GM23338 (cell line): ENCODE results near the gene OOSP3. TPM values are rescaled to one million over a fixed set of nuclear protein-coding genes. Genes with fewer than 3 reads are reported as not detected.

Source experiments
- ATAC-seq: fragments of 200-7000 bp; cut with Tn5 transposase; 3 replicates; pipeline ENCODE4 v1.9.1; 2020
- DNase-seq: peaks from one replicate; pipeline ENCODE4 v3.0.0-alpha.2; 2015; ENCODE audit warnings: low spot score
- H2AFZ ChIP-seq: fragments of 200-600 bp; sonication (generic); 2 replicates; pipeline ENCODE4 v1.8.0; 2016; ENCODE audit warnings: antibody characterized with exemption, mild to moderate bottlenecking, moderate library complexity
- H3F3A ChIP-seq: fragments of 200-600 bp; sonication (generic); replicated peaks from 2 replicates; pipeline ENCODE4 v1.8.0; 2017; ENCODE audit warnings: antibody characterized with exemption, mixed run types, low read depth
- H3K27ac ChIP-seq: fragments of 200-600 bp; sonication (generic); 2 replicates; pipeline ENCODE4 v1.6.1; 2016; ENCODE audit warnings: low read depth
- H3K27me3 ChIP-seq: fragments of 200-600 bp; sonication (generic); 2 replicates; pipeline ENCODE4 v1.8.0; 2016; ENCODE audit warnings: mild to moderate bottlenecking, mixed run types, moderate library complexity; ENCODE audit not compliant: insufficient read depth
- H3K36me3 ChIP-seq: fragments of 200-600 bp; sonication (generic); 2 replicates; pipeline ENCODE4 v1.8.0; 2016; ENCODE audit warnings: mild to moderate bottlenecking; ENCODE audit not compliant: insufficient read depth
- H3K4me1 ChIP-seq: fragments of 200-600 bp; sonication (generic); 2 replicates; pipeline ENCODE4 v1.8.0; 2016; ENCODE audit warnings: mild to moderate bottlenecking, moderate library complexity; ENCODE audit not compliant: insufficient read depth
- H3K4me2 ChIP-seq: fragments of 200-600 bp; sonication (generic); 2 replicates; pipeline ENCODE4 v1.7.1; 2017; ENCODE audit warnings: mixed run types
- H3K4me3 ChIP-seq: fragments of 200-600 bp; sonication (generic); 2 replicates; pipeline ENCODE4 v1.6.1; 2016; ENCODE audit warnings: mixed run types
- H3K79me2 ChIP-seq: fragments of 200-600 bp; sonication (generic); replicated peaks from 2 replicates; pipeline ENCODE4 v1.8.0; 2017; ENCODE audit warnings: mild to moderate bottlenecking; ENCODE audit not compliant: insufficient read depth
- H3K9me2 ChIP-seq: fragments of 200-600 bp; sonication (generic); 2 replicates; pipeline ENCODE4 v1.8.0; 2017; ENCODE audit not compliant: insufficient read depth
- H4K20me1 ChIP-seq: fragments of 200-600 bp; sonication (generic); replicated peaks from 2 replicates; pipeline ENCODE4 v1.8.0; 2017; ENCODE audit warnings: mild to moderate bottlenecking; ENCODE audit not compliant: insufficient read depth
- H3K27ac Mint-ChIP-seq: 2 replicates; pipeline ENCODE4 v1.8.0; 2020; ENCODE audit warnings: inconsistent platforms, mild to moderate bottlenecking, moderate library complexity, mixed read lengths
- H3K27me3 Mint-ChIP-seq: 3 replicates; pipeline ENCODE4 v1.8.0; 2022; ENCODE audit warnings: low read depth, mild to moderate bottlenecking, moderate library complexity, mixed read lengths, inconsistent platforms; ENCODE audit not compliant: insufficient read depth, poor library complexity
- H3K36me3 Mint-ChIP-seq: 3 replicates; pipeline ENCODE4 v1.8.0; 2021; ENCODE audit warnings: low read depth, mild to moderate bottlenecking, inconsistent platforms, moderate library complexity, mixed read lengths
- H3K4me1 Mint-ChIP-seq: 3 replicates; pipeline ENCODE4 v1.8.0; 2020; ENCODE audit warnings: mild to moderate bottlenecking, inconsistent platforms, mixed read lengths
- H3K4me3 Mint-ChIP-seq: 3 replicates; pipeline ENCODE4 v1.8.0; 2021; ENCODE audit warnings: moderate library complexity, mild to moderate bottlenecking, inconsistent platforms, mixed read lengths
- H3K9me3 Mint-ChIP-seq: 3 replicates; pipeline ENCODE4 v1.8.0; 2020; ENCODE audit warnings: moderate library complexity, mild to moderate bottlenecking, inconsistent platforms, mixed read lengths
- CREB1 ChIP-seq: fragments of 250-450 bp; sonication (Bioruptor Pico); IDR thresholded peaks from 2 replicates; pipeline ENCODE4 v1.5.0; 2020; ENCODE audit warnings: low read depth, mild to moderate bottlenecking, moderate library complexity
- EZH2phosphoT487 ChIP-seq: fragments of 200-600 bp; sonication (generic); IDR thresholded peaks from one replicate; pipeline ENCODE4 v1.8.1; 2018; ENCODE audit warnings: antibody characterized with exemption; ENCODE audit not compliant: unreplicated experiment
- JUNB ChIP-seq: IDR thresholded peaks from one replicate; pipeline ENCODE4 v1.6.1; 2016; ENCODE audit warnings: antibody characterized with exemption; ENCODE audit not compliant: unreplicated experiment
- POLR2AphosphoS5 ChIP-seq: IDR thresholded peaks from 2 replicates; pipeline ENCODE4 v1.6.1; 2016; ENCODE audit warnings: antibody characterized with exemption, low read depth
- STAT1 ChIP-seq: IDR thresholded peaks from one replicate; pipeline ENCODE4 v1.6.1; 2016; ENCODE audit warnings: antibody characterized with exemption; ENCODE audit not compliant: unreplicated experiment
- ZNF114 ChIP-seq: fragments of 250-450 bp; sonication (Bioruptor Pico); IDR thresholded peaks from 2 replicates; pipeline ENCODE4 v1.5.0; 2020; ENCODE audit warnings: mild to moderate bottlenecking, moderate library complexity
- polyA plus RNA-seq: library from polyadenylated mRNA; unstranded; fragments of >200 nt; fragmentation: Nextera tagmentation; extraction: Ambion mirVana; gene quantifications from 2 replicates; pipeline ENCODE4 v1.2.1, GENCODE V29; 2016
- total RNA-seq: library from RNA; depleted of rRNA; stranded (reverse); fragments of >200 nt; shearing (Covaris generic); gene quantifications from 2 replicates; pipeline ENCODE4 v1.2.3, GENCODE V29; 2014
- TF ChIP-seq, protein P1 (sequence below): fragments of 250-450 bp; sonication (Bioruptor Pico); IDR thresholded peaks from 2 replicates; pipeline ENCODE4 v1.5.0; 2020; ENCODE audit warnings: mild to moderate bottlenecking, moderate library complexity
- TF ChIP-seq, protein P2 (sequence below): IDR thresholded peaks from 2 replicates; pipeline ENCODE4 v1.6.1; 2016; ENCODE audit warnings: antibody characterized with exemption

Gene OOSP3
- total and polyA plus RNA-seq, 2 experiments from 2014 or later: not detected

DNA sequence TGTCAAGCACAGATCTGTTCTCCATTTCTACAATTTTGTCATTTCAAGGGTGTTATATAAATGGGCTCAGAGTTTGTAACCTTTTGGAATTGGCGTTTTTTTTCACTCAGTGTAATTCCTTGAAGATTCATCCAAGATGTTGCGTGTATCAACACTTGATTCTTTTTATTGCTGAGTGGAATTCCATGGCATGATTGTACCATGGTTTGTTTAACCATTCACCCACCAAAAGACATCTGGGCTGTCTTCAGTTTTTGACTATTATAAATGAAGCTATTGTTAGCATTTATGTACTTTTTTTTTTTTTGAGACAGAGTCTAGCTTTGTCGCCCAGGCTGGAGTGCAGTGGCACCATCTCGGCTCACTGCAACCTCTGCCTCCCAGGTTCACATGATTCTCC is 62.5 kb downstream of the OOSP3 start (continued):
- TF ChIP-seq EZH2phosphoT487 (no peak), POLR2AphosphoS5 (no peak), STAT1 (no peak)
- TF ChIP-seq, protein P1, sequence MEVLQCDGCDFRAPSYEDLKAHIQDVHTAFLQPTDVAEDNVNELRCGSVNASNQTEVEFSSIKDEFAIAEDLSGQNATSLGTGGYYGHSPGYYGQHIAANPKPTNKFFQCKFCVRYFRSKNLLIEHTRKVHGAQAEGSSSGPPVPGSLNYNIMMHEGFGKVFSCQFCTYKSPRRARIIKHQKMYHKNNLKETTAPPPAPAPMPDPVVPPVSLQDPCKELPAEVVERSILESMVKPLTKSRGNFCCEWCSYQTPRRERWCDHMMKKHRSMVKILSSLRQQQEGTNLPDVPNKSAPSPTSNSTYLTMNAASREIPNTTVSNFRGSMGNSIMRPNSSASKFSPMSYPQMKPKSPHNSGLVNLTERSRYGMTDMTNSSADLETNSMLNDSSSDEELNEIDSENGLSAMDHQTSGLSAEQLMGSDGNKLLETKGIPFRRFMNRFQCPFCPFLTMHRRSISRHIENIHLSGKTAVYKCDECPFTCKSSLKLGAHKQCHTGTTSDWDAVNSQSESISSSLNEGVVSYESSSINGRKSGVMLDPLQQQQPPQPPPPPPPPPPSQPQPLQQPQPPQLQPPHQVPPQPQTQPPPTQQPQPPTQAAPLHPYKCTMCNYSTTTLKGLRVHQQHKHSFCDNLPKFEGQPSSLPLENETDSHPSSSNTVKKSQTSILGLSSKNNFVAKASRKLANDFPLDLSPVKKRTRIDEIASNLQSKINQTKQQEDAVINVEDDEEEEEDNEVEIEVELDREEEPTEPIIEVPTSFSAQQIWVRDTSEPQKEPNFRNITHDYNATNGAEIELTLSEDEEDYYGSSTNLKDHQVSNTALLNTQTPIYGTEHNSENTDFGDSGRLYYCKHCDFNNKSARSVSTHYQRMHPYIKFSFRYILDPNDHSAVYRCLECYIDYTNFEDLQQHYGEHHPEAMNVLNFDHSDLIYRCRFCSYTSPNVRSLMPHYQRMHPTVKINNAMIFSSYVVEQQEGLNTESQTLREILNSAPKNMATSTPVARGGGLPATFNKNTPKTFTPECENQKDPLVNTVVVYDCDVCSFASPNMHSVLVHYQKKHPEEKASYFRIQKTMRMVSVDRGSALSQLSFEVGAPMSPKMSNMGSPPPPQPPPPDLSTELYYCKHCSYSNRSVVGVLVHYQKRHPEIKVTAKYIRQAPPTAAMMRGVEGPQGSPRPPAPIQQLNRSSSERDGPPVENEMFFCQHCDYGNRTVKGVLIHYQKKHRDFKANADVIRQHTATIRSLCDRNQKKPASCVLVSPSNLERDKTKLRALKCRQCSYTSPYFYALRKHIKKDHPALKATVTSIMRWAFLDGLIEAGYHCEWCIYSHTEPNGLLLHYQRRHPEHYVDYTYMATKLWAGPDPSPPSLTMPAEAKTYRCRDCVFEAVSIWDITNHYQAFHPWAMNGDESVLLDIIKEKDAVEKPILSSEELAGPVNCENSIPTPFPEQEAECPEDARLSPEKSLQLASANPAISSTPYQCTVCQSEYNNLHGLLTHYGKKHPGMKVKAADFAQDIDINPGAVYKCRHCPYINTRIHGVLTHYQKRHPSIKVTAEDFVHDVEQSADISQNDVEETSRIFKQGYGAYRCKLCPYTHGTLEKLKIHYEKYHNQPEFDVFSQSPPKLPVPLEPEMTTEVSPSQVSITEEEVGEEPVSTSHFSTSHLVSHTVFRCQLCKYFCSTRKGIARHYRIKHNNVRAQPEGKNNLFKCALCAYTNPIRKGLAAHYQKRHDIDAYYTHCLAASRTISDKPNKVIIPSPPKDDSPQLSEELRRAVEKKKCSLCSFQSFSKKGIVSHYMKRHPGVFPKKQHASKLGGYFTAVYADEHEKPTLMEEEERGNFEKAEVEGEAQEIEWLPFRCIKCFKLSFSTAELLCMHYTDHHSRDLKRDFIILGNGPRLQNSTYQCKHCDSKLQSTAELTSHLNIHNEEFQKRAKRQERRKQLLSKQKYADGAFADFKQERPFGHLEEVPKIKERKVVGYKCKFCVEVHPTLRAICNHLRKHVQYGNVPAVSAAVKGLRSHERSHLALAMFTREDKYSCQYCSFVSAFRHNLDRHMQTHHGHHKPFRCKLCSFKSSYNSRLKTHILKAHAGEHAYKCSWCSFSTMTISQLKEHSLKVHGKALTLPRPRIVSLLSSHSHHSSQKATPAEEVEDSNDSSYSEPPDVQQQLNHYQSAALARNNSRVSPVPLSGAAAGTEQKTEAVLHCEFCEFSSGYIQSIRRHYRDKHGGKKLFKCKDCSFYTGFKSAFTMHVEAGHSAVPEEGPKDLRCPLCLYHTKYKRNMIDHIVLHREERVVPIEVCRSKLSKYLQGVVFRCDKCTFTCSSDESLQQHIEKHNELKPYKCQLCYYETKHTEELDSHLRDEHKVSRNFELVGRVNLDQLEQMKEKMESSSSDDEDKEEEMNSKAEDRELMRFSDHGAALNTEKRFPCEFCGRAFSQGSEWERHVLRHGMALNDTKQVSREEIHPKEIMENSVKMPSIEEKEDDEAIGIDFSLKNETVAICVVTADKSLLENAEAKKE (CRISPR knock-in tag): no peak

DNA sequence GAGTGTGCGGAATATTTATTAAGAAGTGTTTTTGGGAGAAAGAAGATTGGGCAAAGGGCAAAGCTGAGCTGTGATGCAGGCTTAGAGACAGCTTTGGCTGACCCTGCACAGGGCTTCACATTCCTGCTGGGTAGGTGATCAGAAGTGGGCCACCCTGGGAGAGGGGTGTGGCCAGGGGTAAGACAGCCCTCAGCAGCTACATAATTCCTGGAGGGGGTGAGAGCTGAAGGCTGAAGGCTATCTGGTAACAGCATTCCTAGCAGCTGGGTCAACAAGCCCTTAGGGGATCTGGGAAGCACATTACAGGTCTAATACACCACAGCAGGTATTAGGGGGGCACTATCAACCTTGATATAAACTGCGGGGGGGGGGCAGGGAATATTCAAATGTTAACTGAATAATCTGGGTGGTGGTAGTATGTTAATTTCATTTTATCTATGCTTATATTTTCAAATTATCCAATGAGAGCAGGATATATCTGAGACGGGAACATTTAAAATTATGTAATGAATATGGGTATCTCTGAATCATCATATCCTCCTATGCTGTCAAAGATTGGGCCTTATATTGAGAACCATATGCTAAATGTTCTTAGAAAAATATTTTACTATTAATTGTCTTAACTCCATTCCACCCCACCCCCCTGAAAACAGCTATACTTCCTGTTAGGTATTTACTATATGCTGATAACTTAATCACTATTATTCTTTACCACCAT is 65.6 kb downstream of the OOSP3 start:
- no peak for TF ChIP-seq EZH2phosphoT487
- TF ChIP-seq, protein P2, sequence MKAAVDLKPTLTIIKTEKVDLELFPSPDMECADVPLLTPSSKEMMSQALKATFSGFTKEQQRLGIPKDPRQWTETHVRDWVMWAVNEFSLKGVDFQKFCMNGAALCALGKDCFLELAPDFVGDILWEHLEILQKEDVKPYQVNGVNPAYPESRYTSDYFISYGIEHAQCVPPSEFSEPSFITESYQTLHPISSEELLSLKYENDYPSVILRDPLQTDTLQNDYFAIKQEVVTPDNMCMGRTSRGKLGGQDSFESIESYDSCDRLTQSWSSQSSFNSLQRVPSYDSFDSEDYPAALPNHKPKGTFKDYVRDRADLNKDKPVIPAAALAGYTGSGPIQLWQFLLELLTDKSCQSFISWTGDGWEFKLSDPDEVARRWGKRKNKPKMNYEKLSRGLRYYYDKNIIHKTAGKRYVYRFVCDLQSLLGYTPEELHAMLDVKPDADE: no peak
- TF ChIP-seq CREB1 (CRISPR knock-in tag): no peak
- TF ChIP-seq POLR2AphosphoS5: no peak
- TF ChIP-seq, protein P1 (CRISPR knock-in tag): no peak
- TF ChIP-seq JUNB: no peak
- TF ChIP-seq ZNF114 (CRISPR knock-in tag): no peak
- H3K9me3 Mint-ChIP-seq: no peaks in the 10 kb centered on the region; the same call in 2 of the 3 replicates
- H3K27me3 ChIP-seq: no peaks in the 10 kb centered on the region
- H3F3A ChIP-seq: no peaks in the 10 kb centered on the region
- H3K4me3 Mint-ChIP-seq: no peak overlapping the region
- H3K4me1 ChIP-seq: no peaks in the 10 kb centered on the region
- no peak overlapping the region for H3K4me2 ChIP-seq
- no peaks in the 10 kb centered on the region; the same call in 1 of the 2 replicates for H3K9me2 ChIP-seq
- H3K27ac Mint-ChIP-seq: no peak overlapping the region
- H4K20me1 ChIP-seq: no peaks in the 10 kb centered on the region
- H3K36me3 Mint-ChIP-seq: no peaks in the 10 kb centered on the region; the same call in 2 of the 3 replicates
- peaks cover 7% of the 10 kb centered on the region; the same call in 1 of the 3 replicates for H3K4me1 Mint-ChIP-seq
- ATAC-seq (peak; percentile 69), DNase-seq (peak; percentile 65)
- no peak overlapping the region for H3K27ac ChIP-seq
- no peak overlapping the region for H3K4me3 ChIP-seq
- H3K79me2 ChIP-seq: no peaks in the 10 kb centered on the region
- no peaks in the 10 kb centered on the region for H3K36me3 ChIP-seq
- no peak overlapping the region for H2AFZ ChIP-seq
- H3K27me3 Mint-ChIP-seq: peaks cover 2% of the 10 kb centered on the region
